Measurements from ENCODE around the gene DEPP1.
A peak's percentile ranks its signal among the peaks of the same experiment; 100 is the strongest.

DEPP1 gene

DNA sequence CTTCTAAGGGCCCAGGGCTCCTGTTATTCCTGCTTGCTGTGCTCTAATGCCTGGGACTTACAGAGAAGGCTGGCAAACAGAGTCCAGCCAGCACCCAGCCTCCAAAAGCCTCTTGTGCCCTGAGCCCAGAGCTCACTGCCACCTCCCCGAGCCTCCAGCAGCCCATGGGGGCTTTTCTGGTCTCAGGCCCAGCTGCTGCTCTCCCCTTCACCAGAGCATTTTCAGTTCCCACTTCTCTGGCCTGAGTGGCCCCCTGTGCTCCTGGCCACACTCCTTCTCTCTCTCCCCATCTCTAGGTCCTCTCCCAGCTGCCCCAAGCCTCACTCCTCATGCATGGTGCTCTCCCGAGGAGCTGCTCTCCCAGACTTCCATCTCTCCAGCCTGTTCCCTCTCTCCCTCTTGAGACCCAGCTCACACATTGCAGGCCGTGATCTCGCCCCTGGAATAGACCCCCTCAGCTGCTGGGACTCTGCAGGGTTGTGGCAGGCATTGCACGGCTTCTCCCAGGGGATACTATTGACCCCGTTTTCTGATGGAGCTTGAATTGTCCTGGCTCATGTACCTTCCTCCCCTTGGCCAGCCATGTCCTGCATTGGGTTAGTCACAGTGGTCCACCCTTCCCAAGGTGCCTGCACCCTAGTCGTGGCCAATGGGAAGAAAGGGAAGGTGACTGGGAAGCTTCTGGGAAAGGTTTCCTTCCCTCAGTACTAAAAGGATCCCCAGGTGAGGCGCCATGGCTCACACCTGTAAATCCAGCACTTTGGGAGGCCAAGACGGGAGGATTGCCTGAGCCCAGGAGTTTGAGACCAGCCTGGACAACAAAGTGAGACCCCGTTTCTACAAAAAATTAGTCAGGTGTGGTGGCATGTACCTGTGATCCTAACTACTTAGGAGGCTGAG, 28.0 kb downstream of the DEPP1 start:
- DNase-seq: no peak
- TF ChIP-seq CTCF (IDR thresholded peaks at IDR 0.05; ENCODE audit: low read depth, low read length, missing control alignments): no peak
- Histone ChIP-seq H3K36me3 (replicated peaks) (no peaks in the 10 kb centered on the region), H3K4me3 (ENCODE audit: low read depth, low read length) (no peak overlapping the region), H3K27ac (no peak overlapping the region), H3K27me3 (replicated peaks) (no peaks in the 10 kb centered on the region)
- in situ Hi-C loops (cut with HindIII; ENCODE audit: low pct_ligation_motif_present, low sequenced_read_pairs): no loop called here

DNA sequence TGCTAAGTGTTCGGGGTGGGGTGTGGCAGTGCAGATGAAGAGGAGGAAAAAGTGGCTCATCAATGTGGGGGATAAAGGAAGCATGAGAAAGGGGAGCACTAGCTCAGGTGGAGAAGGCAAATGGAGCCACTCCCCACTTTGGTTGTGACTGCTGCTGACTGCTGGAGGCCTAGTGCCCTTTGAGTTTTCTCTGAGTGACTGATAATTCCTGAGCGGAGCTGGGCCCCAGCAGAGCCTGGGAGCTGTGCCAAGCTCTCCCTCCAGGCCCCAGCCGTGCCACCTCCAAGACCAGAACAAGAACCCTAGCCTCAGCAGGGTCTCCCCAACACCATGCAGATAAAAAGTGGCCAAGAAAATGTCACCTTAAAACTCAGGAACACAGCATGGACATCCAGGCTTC, 28.7 kb downstream of the DEPP1 start:
- DNase-seq: no peak
- TF ChIP-seq CTCF (IDR thresholded peaks at IDR 0.05; ENCODE audit: low read depth, low read length, missing control alignments): no peak
- H3K4me3 ChIP-seq (ENCODE audit: low read depth, low read length): no peak overlapping the region
- no peak overlapping the region for H3K27ac ChIP-seq
- no peaks in the 10 kb centered on the region for H3K36me3 ChIP-seq (replicated peaks)
- no peaks in the 10 kb centered on the region for H3K27me3 ChIP-seq (replicated peaks)
- in situ Hi-C loops (cut with HindIII; ENCODE audit: low pct_ligation_motif_present, low sequenced_read_pairs): no loop called here

GRCh38 chr10:44949127-44949802, 29.3 kb downstream of the DEPP1 start:
- peak; percentile 25 for TF ChIP-seq CTCF (IDR thresholded peaks at IDR 0.05; ENCODE audit: low read depth, low read length, missing control alignments)
- Histone ChIP-seq H3K27ac (no peak overlapping the region), H3K36me3 (replicated peaks) (no peaks in the 10 kb centered on the region), H3K4me3 (ENCODE audit: low read depth, low read length) (no peak overlapping the region), H3K27me3 (replicated peaks) (no peaks in the 10 kb centered on the region)
- DNase-seq: no peak
- in situ Hi-C loops (cut with HindIII; ENCODE audit: low pct_ligation_motif_present, low sequenced_read_pairs): no loop called here

GRCh38 chr10:44948642-44949041, 30.0 kb downstream of the DEPP1 start:
- in situ Hi-C loops (cut with HindIII; ENCODE audit: low pct_ligation_motif_present, low sequenced_read_pairs): no loop called here
- no peak overlapping the region for H3K27ac ChIP-seq

GRCh38 chr10:44947371-44948152, 31.0 kb downstream of the DEPP1 start:
- Histone ChIP-seq H3K27me3 (replicated peaks) (no peaks in the 10 kb centered on the region), H3K27ac (no peak overlapping the region), H3K36me3 (replicated peaks) (no peaks in the 10 kb centered on the region), H3K4me3 (ENCODE audit: low read depth, low read length) (no peak overlapping the region)
- TF ChIP-seq CTCF (IDR thresholded peaks at IDR 0.05; ENCODE audit: low read depth, low read length, missing control alignments): no peak
- in situ Hi-C loops (cut with HindIII; ENCODE audit: low pct_ligation_motif_present, low sequenced_read_pairs): no loop called here
- no peak for DNase-seq

More at GRCh38 chr10:44948642-44949041, 30.0 kb downstream of the DEPP1 start:
- Histone ChIP-seq H3K4me3 (ENCODE audit: low read depth, low read length) (no peak overlapping the region), H3K27me3 (replicated peaks) (no peaks in the 10 kb centered on the region), H3K36me3 (replicated peaks) (no peaks in the 10 kb centered on the region)
- TF ChIP-seq CTCF (IDR thresholded peaks at IDR 0.05; ENCODE audit: low read depth, low read length, missing control alignments): no peak
- no peak for DNase-seq
